H1 (cell line): Measurements from ENCODE around the gene GRAMD4.

ENCODE experiments used
- BACH1 ChIP-seq: IDR thresholded peaks from 2 replicates; pipeline ENCODE4 v1.6.1; 2012; ENCODE audit warnings: low read length, improper control_type of control experiment
- EZH2 ChIP-seq: fragments of 200-600 bp; sonication (generic); IDR thresholded peaks from 2 replicates; pipeline ENCODE4 v1.7.1; 2012; ENCODE audit warnings: low read depth, mild to moderate bottlenecking, moderate library complexity, low read length, inconsistent platforms; ENCODE audit not compliant: severe bottlenecking
- HDAC6 ChIP-seq: IDR thresholded peaks from one replicate; pipeline ENCODE4 v1.7.1; 2012; ENCODE audit warnings: low read depth, mild to moderate bottlenecking, inconsistent platforms, low read length, moderate library complexity
- POLR2A ChIP-seq, 2 experiments: IDR thresholded peaks; 1 replicate in 1 of 2; 2 replicates in 1 of 2; pipeline ENCODE4 v1.6.1; 2011; ENCODE audit warnings: low read depth in 2 of 2, low read length in 2 of 2, mild to moderate bottlenecking in 2 of 2; ENCODE audit errors: control extremely low read depth in 1 of 2
- POLR2AphosphoS5 ChIP-seq: IDR thresholded peaks from 2 replicates; pipeline ENCODE4 v1.6.1; 2011; ENCODE audit warnings: low read depth, low read length
- RBBP5 ChIP-seq: IDR thresholded peaks from 2 replicates; pipeline ENCODE4 v1.7.1; 2012; ENCODE audit warnings: low read depth, mild to moderate bottlenecking, inconsistent platforms, low read length, moderate library complexity, borderline replicate concordance
- SP2 ChIP-seq: IDR thresholded peaks from 2 replicates; pipeline ENCODE4 v1.6.1; 2012; ENCODE audit warnings: mild to moderate bottlenecking, low read length, inconsistent platforms
- ZNF274 ChIP-seq: IDR thresholded peaks from 2 replicates; pipeline ENCODE4 v1.7.0; 2012; ENCODE audit warnings: low read length, borderline replicate concordance; ENCODE audit errors: extremely low read depth
- TF ChIP-seq, protein P1 (sequence below), 3 experiments: IDR thresholded peaks; 1 replicate in 2 of 3; 2 replicates in 1 of 3; pipeline versions ENCODE4 v1.5.1 to v1.6.1; 2011; ENCODE audit warnings: low read length in 3 of 3, mild to moderate bottlenecking in 3 of 3, inconsistent platforms in 2 of 3, low read depth in 1 of 3, moderate library complexity in 1 of 3; ENCODE audit not compliant: insufficient read depth in 1 of 3; ENCODE audit errors: control extremely low read depth in 1 of 3
- TF ChIP-seq, protein P2 (sequence below): IDR thresholded peaks from 2 replicates; pipeline ENCODE4 v1.6.1; 2012; ENCODE audit warnings: inconsistent platforms

DNA sequence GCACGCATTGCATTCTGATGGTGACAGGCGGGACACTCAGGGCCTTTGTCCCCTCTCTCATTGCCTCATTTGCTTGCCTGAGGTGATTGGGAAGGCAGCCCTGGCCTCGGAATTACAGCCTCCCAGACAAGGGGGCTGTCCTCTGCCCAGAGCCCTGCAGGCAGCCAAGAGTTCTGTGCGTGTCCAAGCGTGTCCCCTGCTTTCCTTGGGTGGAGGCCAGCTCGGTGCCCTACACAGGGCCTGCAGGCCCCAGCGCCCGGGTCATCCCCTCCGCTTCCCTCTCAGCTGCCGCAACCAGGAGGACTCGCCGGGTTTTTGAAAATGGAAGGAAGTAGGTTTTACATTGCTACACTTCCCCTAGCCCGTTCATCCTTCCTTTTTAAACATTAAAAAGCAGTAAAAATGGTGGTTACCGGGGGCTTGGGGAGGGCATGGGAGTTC lies 1.9 kb downstream of the GRAMD4 start:
- no peak for TF ChIP-seq POLR2A (IDR thresholded peaks at IDR 0.05; ENCODE audit: control extremely low read depth in 1 of 2, low read depth in 2 of 2, low read length in 2 of 2)
- TF ChIP-seq, protein P1, sequence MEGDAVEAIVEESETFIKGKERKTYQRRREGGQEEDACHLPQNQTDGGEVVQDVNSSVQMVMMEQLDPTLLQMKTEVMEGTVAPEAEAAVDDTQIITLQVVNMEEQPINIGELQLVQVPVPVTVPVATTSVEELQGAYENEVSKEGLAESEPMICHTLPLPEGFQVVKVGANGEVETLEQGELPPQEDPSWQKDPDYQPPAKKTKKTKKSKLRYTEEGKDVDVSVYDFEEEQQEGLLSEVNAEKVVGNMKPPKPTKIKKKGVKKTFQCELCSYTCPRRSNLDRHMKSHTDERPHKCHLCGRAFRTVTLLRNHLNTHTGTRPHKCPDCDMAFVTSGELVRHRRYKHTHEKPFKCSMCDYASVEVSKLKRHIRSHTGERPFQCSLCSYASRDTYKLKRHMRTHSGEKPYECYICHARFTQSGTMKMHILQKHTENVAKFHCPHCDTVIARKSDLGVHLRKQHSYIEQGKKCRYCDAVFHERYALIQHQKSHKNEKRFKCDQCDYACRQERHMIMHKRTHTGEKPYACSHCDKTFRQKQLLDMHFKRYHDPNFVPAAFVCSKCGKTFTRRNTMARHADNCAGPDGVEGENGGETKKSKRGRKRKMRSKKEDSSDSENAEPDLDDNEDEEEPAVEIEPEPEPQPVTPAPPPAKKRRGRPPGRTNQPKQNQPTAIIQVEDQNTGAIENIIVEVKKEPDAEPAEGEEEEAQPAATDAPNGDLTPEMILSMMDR (IDR thresholded peaks at IDR 0.05; ENCODE audit: control extremely low read depth in 1 of 3, insufficient read depth in 1 of 3, low read depth in 1 of 3, low read length in 3 of 3) = no peak
- no peak for TF ChIP-seq ZNF274
- no peak for TF ChIP-seq BACH1
- no peak for TF ChIP-seq POLR2AphosphoS5
- no peak for TF ChIP-seq SP2
- TF ChIP-seq EZH2 = no peak
- TF ChIP-seq HDAC6 = no peak
- no peak for TF ChIP-seq RBBP5
- TF ChIP-seq, protein P2, sequence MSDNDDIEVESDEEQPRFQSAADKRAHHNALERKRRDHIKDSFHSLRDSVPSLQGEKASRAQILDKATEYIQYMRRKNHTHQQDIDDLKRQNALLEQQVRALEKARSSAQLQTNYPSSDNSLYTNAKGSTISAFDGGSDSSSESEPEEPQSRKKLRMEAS = no peak
